Panc1 (cell line): Measurements from ENCODE around the gene GPX3. TPM values are rescaled to one million over a fixed set of nuclear protein-coding genes. Genes with fewer than 3 reads are reported as not detected.

Experiments
- ATAC-seq: fragments of 200-7000 bp; cut with Tn5 transposase; 2 replicates; pipeline ENCODE4 v1.9.1; 2020; ENCODE audit warnings: mild to moderate bottlenecking, moderate library complexity
- BruUV-seq: library from RNA; stranded (reverse); fragments of 400-500 nt; replicated peaks from 2 replicates; lab custom pipeline; 2021; lab: Mats Ljungman, UMichigan
- CTCF ChIA-PET: fragments of 300-600 bp; sonication (Branson Sonifier 250); formaldehyde crosslinking; loops from one replicate; lab custom pipeline; 2022; ENCODE audit warnings: antibody characterized with exemption; lab: Charles Lee
- POLR2A ChIA-PET: fragments of 300-600 bp; sonication (Branson Sonifier 250); formaldehyde crosslinking; loops from one replicate; lab custom pipeline; 2022; ENCODE audit warnings: antibody characterized with exemption; lab: Charles Lee
- DNase-seq: peaks from one replicate; pipeline ENCODE4 v3.0.0-alpha.2; 2010; ENCODE audit warnings: low read depth, low spot score
- H3K27ac ChIP-seq: 2 replicates; pipeline ENCODE4 v1.5.1; 2011; ENCODE audit warnings: mild to moderate bottlenecking, low read length, inconsistent platforms
- H3K27me3 ChIP-seq: fragments of 200-500 bp; sonication (Bioruptor generic); 2 replicates; pipeline ENCODE4 v1.6.0; 2014; ENCODE audit warnings: low read length, inconsistent platforms; ENCODE audit not compliant: control insufficient read depth, insufficient read depth
- H3K36me3 ChIP-seq: fragments of 200-500 bp; sonication (Bioruptor generic); 2 replicates; pipeline ENCODE4 v1.5.1; 2014; ENCODE audit warnings: inconsistent platforms, mild to moderate bottlenecking, low read length, moderate library complexity; ENCODE audit not compliant: control insufficient read depth, insufficient read depth
- H3K4me1 ChIP-seq: 2 replicates; pipeline ENCODE4 v1.5.1; 2011; ENCODE audit warnings: inconsistent platforms, mild to moderate bottlenecking, low read length, moderate library complexity; ENCODE audit not compliant: control insufficient read depth, insufficient read depth
- H3K4me3 ChIP-seq, 2 experiments: 2 replicates each; pipeline ENCODE4 v1.5.1; 2011 to 2012; ENCODE audit warnings: low read depth in 2 of 2, low read length in 2 of 2, mild to moderate bottlenecking in 2 of 2, inconsistent platforms in 1 of 2, moderate library complexity in 1 of 2
- H3K9me3 ChIP-seq: fragments of 200-500 bp; sonication (Bioruptor generic); 2 replicates; pipeline ENCODE4 v1.5.1; 2014; ENCODE audit warnings: low read depth, mild to moderate bottlenecking, inconsistent platforms, low read length, moderate library complexity; ENCODE audit not compliant: control insufficient read depth, insufficient read depth
- CTCF ChIP-seq: fragments of 450-650 bp; IDR thresholded peaks from 2 replicates; pipeline ENCODE4 v1.5.1; 2017; ENCODE audit warnings: mild to moderate bottlenecking
- POLR2AphosphoS5 ChIP-seq: IDR thresholded peaks from 2 replicates; pipeline ENCODE4 v1.6.1; 2012; ENCODE audit warnings: mild to moderate bottlenecking, low read depth, low read length, moderate library complexity
- SIN3A ChIP-seq: IDR thresholded peaks from 2 replicates; pipeline ENCODE4 v1.6.1; 2012; ENCODE audit warnings: low read depth, mild to moderate bottlenecking, low read length, moderate library complexity, borderline replicate concordance; ENCODE audit not compliant: insufficient read depth
- TCF7L2 ChIP-seq: IDR thresholded peaks from 2 replicates; pipeline ENCODE4 v1.6.1; 2011; ENCODE audit warnings: mild to moderate bottlenecking, low read depth, low read length, inconsistent platforms
- in situ Hi-C: cut with HindIII; loops from 2 replicates; pipeline ENCODE4 v1.10.0; 2016; ENCODE audit warnings: low sequenced_read_pairs, low pct_unique_long_range_greater_than_20kb
- intact Hi-C: fragments of 100-400 bp; cut with micrococcal nuclease; formaldehyde crosslinking; loops from one replicate; pipeline ENCODE4 v1.10.0; 2022; ENCODE audit not compliant: unreplicated experiment
- total RNA-seq: library from RNA; stranded (reverse); gene quantifications from one replicate; pipeline ENCODE4 v1.2.1, GENCODE V29; 2021; ENCODE audit not compliant: unreplicated experiment
- TF ChIP-seq, protein P1 (sequence below), 2 experiments: IDR thresholded peaks; 2 replicates each; pipeline ENCODE4 v1.6.1; 2011 to 2012; ENCODE audit warnings: low read depth in 2 of 2, control low read depth in 1 of 2, low read length in 1 of 2, mild to moderate bottlenecking in 1 of 2, moderate library complexity in 1 of 2; ENCODE audit not compliant: insufficient read depth in 1 of 2

Gene GPX3
- total RNA-seq, 1 experiment from 2014 or later = 8.5 TPM

- intact Hi-C loops = no loop called here
- no peak for DNase-seq
- ATAC-seq = no peak
- in situ Hi-C loops = no loop called here
- Histone ChIP-seq H3K27me3 (no peaks in the 10 kb centered on the region), H3K27ac (no peak overlapping the region), H3K4me1 (no peaks in the 10 kb centered on the region), H3K36me3 (no peaks in the 10 kb centered on the region), H3K9me3 (no peaks in the 10 kb centered on the region), H3K4me3 (no peak overlapping the region)
- ChIA-PET POLR2A (no interaction called here), CTCF (no interaction called here)
- BruUV-seq = no TSS peak
- no peak for TF ChIP-seq CTCF
- no peak for TF ChIP-seq TCF7L2
- TF ChIP-seq SIN3A = no peak
- TF ChIP-seq, protein P1, sequence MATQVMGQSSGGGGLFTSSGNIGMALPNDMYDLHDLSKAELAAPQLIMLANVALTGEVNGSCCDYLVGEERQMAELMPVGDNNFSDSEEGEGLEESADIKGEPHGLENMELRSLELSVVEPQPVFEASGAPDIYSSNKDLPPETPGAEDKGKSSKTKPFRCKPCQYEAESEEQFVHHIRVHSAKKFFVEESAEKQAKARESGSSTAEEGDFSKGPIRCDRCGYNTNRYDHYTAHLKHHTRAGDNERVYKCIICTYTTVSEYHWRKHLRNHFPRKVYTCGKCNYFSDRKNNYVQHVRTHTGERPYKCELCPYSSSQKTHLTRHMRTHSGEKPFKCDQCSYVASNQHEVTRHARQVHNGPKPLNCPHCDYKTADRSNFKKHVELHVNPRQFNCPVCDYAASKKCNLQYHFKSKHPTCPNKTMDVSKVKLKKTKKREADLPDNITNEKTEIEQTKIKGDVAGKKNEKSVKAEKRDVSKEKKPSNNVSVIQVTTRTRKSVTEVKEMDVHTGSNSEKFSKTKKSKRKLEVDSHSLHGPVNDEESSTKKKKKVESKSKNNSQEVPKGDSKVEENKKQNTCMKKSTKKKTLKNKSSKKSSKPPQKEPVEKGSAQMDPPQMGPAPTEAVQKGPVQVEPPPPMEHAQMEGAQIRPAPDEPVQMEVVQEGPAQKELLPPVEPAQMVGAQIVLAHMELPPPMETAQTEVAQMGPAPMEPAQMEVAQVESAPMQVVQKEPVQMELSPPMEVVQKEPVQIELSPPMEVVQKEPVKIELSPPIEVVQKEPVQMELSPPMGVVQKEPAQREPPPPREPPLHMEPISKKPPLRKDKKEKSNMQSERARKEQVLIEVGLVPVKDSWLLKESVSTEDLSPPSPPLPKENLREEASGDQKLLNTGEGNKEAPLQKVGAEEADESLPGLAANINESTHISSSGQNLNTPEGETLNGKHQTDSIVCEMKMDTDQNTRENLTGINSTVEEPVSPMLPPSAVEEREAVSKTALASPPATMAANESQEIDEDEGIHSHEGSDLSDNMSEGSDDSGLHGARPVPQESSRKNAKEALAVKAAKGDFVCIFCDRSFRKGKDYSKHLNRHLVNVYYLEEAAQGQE (IDR thresholded peaks at IDR 0.05; ENCODE audit: insufficient read depth in 1 of 2, low read depth in 2 of 2, low read length in 1 of 2) = no peak
- TF ChIP-seq POLR2AphosphoS5 = no peak
These were observed 14.3 kb upstream of the GPX3 start for GRCh38 chr5:151005950-151006576.

GRCh38 chr5:151006704-151007334 is 13.6 kb upstream of the GPX3 start:
- DNase-seq = no peak
- Histone ChIP-seq H3K27ac (no peak overlapping the region), H3K4me3 (no peak overlapping the region), H3K9me3 (no peaks in the 10 kb centered on the region), H3K27me3 (no peaks in the 10 kb centered on the region), H3K4me1 (no peaks in the 10 kb centered on the region), H3K36me3 (no peaks in the 10 kb centered on the region)
- ChIA-PET CTCF (no interaction called here), POLR2A (no interaction called here)
- no peak for ATAC-seq
- in situ Hi-C loops (no loop called here), intact Hi-C loops (no loop called here)
- no TSS peak for BruUV-seq
- TF ChIP-seq POLR2AphosphoS5 = no peak
- no peak for TF ChIP-seq CTCF
- TF ChIP-seq SIN3A = no peak
- TF ChIP-seq TCF7L2 = no peak
- TF ChIP-seq, protein P1 (IDR thresholded peaks at IDR 0.05; ENCODE audit: insufficient read depth in 1 of 2, low read depth in 2 of 2, low read length in 1 of 2) = no peak
